ENCODE data around the gene PDE6H.

The PDE6H gene

GRCh38 chr12:14952299-14952921 lies 20.4 kb upstream of the PDE6H start:
- DNase-seq, result peak in 2 of 3 experiments; percentile 14 to 47

- DNase-seq, result no peak
Measured at GRCh38 chr12:14953752-14954151, 19.1 kb upstream of the PDE6H start.

GRCh38 chr12:14954269-14954668 lies 18.6 kb upstream of the PDE6H start:
- DNase-seq, result peak in 1 of 3 experiments; percentile 7

GRCh38 chr12:14956024-14956891 lies 16.6 kb upstream of the PDE6H start:
- DNase-seq, result no peak

GRCh38 chr12:14956905-14957304 lies 15.9 kb upstream of the PDE6H start:
- no peak for DNase-seq

- DNase-seq, result no peak
Measured at GRCh38 chr12:14957551-14958168, 15.2 kb upstream of the PDE6H start.

GRCh38 chr12:14958361-14959125 lies 14.3 kb upstream of the PDE6H start:
- DNase-seq, result no peak

- DNase-seq, result no peak
Measured at GRCh38 chr12:14959126-14959440, 13.8 kb upstream of the PDE6H start.

- no peak for DNase-seq
Measured at GRCh38 chr12:14959463-14959862, 13.4 kb upstream of the PDE6H start.

GRCh38 chr12:14959916-14960496 lies 12.8 kb upstream of the PDE6H start:
- no peak for DNase-seq

GRCh38 chr12:14960548-14961465 lies 12.0 kb upstream of the PDE6H start:
- no peak for DNase-seq

- no peak for DNase-seq
Measured at GRCh38 chr12:14961466-14962152, 11.2 kb upstream of the PDE6H start, which contains the start of gene ARHGDIB. ARHGDIB (minus strand) TSS chr12:14961601; CDS start chr12:14950712, 10,889 bp downstream.

GRCh38 chr12:14962153-14962539 lies 10.7 kb upstream of the PDE6H start:
- DNase-seq, result no peak

- DNase-seq, result no peak
Measured at GRCh38 chr12:14962797-14963196, 10.0 kb upstream of the PDE6H start.

GRCh38 chr12:14963520-14963919 lies 9.3 kb upstream of the PDE6H start:
- DNase-seq, result no peak

GRCh38 chr12:14964406-14964805 lies 8.4 kb upstream of the PDE6H start:
- DNase-seq, result no peak

GRCh38 chr12:14965221-14965620 lies 7.6 kb upstream of the PDE6H start:
- DNase-seq, result no peak

- DNase-seq, result no peak
Measured at GRCh38 chr12:14968478-14968877, 4.4 kb upstream of the PDE6H start.

- no peak for DNase-seq
Measured at GRCh38 chr12:14970473-14970872, 2.4 kb upstream of the PDE6H start.

- no peak for DNase-seq
Measured at GRCh38 chr12:14974633-14975032, 1.8 kb downstream of the PDE6H start.

GRCh38 chr12:14975457-14975856 lies 2.6 kb downstream of the PDE6H start:
- no peak for DNase-seq
